GM21390 (cell line): ENCODE data around the gene ICOS.

Experiments used
- ATAC-seq: cut with Tn5 transposase; IDR thresholded peaks from one replicate; pipeline ENCODE4 v1.9.1; 2021; ENCODE audit not compliant: unreplicated experiment

The ICOS gene

DNA sequence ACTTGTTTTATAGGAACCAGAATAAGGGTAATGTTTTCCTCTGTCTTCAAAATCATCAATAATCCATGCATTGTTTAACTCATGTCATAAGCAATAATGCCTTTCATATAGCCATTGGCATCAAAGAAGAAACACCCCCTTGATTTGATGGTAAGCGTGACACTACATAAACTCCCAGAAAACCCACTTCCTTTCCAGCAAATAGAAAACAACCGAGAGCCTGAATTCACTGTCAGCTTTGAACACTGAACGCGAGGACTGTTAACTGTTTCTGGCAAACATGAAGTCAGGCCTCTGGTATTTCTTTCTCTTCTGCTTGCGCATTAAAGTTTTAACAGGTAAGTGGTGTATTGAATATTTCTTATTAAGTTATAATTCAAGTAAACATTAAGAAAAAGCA, at the start of gene ICOS:
Gene ICOS (plus strand): TSS at position 229 of the 400 bp plus-strand sequence. CDS start 52 bp downstream, at position 281.
- ATAC-seq: no peak

GRCh38 chr2:203887677-203888076, 48.9 kb upstream of the ICOS start:
- no peak for ATAC-seq

DNA sequence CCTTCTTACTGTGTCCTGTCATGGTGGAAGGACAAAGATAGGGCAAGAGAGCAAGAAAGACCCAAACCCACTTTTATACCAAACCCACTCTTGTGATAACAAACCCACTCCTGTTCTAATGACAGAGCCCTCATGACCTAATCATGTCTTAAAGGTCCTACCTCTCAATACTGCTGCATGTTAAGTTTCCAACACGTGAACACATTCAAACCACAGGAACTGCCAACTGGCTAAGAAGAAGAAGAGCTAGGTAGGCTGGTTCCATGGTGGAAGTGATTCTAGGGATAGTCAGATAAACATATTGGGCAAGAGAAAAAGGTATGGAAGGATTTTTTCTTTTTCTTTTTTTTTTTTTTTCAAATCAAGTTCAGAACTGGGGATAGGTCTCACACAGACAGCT, 47.0 kb upstream of the ICOS start:
- no peak for ATAC-seq

DNA sequence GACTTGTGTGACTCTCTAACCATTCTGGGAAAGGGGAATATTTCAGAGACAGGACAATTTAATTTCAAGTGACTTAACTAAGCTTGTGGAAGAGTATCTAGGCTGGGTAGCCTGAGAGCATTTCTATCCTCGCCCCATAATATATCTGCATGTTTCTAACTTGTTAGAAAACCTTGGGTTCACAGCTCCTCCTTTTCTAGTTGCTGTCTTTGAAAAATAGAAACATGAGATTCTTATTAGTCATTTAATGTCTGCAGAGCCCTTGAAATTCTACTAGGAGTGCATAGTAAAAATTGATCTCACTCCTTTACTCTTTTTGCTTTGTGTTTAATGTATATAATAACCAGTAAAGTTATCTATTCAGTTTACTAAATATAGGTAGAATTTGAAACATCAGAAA, 46.6 kb upstream of the ICOS start:
- no peak for ATAC-seq

GRCh38 chr2:203890733-203891132, 45.8 kb upstream of the ICOS start:
- ATAC-seq: no peak

- no peak for ATAC-seq
These were observed 45.1 kb upstream of the ICOS start for GRCh38 chr2:203891474-203891873.

GRCh38 chr2:203892207-203892606, 44.4 kb upstream of the ICOS start:
- ATAC-seq: no peak

GRCh38 chr2:203893401-203893800, 43.2 kb upstream of the ICOS start:
- no peak for ATAC-seq

- ATAC-seq: no peak
These were observed 42.7 kb upstream of the ICOS start for GRCh38 chr2:203893840-203894239.

DNA sequence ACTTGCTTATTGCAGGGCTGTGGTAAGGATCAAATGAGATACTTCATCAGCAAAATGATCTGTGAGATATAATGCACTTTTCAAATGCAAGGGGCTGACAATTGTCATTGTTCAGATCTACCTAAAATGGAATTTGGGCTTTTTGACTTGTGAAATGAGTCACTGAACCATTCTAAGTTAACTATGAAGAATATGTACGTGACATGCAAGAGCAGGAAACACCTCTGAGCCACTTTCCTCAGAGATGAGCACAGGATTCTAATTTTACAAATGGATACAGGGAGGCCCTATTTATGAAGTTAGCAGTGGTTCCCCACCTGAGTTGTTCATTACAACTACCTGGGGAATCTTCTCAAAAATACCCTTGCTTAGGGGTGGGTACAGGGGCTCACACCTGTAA, 42.3 kb upstream of the ICOS start:
- no peak for ATAC-seq

- no peak for ATAC-seq
These were observed 39.0 kb upstream of the ICOS start for GRCh38 chr2:203897544-203897943.

- ATAC-seq: no peak
These were observed 37.9 kb upstream of the ICOS start for GRCh38 chr2:203898657-203899056.

- ATAC-seq: no peak
These were observed 36.3 kb upstream of the ICOS start for GRCh38 chr2:203900253-203900652.

GRCh38 chr2:203904022-203904421, 32.5 kb upstream of the ICOS start:
- no peak for ATAC-seq

DNA sequence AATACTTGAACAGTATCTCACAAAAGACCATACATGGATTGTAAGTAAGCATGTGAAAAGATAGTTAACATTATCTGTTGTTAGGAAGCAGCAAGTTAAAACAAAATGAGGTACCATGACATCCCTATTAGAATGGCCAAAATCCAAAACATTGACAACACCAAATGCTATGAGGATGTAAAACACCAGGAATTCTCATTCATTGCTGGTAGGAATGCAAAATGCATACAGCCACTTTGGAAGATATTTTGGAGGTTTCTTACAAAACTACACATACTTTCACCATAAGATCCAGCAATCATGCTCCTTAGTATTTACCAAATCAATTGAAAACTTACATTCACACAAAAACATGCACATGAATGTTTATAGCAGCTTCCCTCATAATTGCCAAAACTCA, 30.9 kb upstream of the ICOS start:
- no peak for ATAC-seq

GRCh38 chr2:203908066-203908796, 28.3 kb upstream of the ICOS start:
- ATAC-seq: no peak

GRCh38 chr2:203908797-203909185, 27.8 kb upstream of the ICOS start:
- ATAC-seq: no peak

DNA sequence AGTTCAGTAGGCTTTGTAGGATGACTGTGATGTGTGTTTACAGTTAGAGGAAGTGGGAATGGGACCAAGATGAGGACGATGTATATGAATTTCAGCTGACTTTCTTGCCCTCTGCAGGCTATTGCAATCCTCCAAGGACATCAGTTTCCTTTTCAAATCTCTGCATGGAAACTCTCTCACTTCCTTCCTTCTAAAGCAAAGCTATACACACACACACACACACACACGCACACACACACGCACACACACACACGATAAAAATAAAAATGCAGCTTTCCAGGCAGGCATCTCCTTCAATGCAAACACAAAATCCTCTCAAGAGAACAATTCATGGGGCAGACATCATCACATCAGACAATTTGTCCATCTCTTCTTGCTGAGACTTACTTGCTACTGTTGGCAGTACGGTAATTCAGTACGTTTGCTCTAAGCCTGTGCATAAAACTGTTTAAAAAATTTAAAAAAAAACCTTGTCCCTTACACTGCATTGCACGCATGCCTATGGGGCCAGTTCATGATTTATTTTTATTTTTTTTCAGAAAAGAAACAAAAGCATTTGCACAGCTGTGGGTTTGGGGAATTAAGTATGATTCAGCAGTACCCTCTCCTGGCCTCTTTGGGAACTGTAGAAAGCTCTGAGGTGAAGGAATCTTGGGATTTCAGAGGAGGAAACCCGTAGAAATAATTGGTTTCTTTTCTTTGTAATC, 27.1 kb upstream of the ICOS start:
- ATAC-seq: no peak

GRCh38 chr2:203909974-203910373, 26.6 kb upstream of the ICOS start:
- ATAC-seq: no peak

DNA sequence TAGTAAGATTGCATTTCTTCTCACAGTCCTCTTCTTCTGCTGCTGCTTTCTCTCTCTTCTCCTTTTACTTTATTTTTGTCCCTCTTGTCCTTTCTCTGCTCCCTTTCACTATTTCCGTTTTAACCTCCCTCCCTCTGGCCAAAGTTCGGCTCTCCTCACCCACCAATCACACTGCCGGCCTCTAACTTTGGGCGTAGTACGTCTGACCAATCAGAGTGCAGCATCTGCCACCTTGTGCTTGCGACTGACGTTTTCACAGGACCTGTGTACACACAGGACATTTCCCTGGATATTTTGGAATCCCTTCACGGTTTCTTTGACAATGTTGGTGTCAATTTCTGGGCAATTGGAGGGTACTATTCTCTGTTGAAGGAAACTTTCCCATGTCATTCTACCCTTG, 22.6 kb upstream of the ICOS start:
- ATAC-seq: no peak

DNA sequence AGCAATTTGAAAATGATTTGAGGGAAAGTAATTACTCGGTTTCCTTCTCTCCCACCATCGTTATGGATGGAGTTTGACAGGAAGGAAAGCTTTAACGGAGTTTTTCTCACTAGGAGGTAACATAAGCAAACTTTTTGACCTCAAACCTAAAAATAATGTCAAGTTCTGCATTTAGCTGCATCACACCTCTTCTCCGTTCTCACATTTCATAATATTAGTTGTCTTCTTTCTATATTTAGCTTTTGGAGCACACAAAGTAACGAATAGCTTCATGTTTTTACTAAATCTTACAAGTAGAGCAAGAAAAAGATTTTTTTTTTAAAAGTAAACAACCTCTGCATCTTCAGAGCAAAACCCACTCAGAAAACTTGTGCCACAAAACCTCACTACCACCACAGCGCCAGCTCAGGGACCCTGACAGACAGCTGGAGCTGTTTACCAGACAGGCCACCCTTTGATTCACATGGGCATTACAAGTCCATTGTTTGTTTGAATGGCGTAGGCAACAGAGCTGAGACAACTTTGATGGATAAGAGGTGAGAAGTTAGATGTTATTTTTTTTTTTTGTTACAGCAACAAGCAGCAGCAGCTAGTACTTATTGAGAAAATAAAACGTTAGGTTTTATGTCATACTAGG, 21.9 kb upstream of the ICOS start:
- no peak for ATAC-seq

DNA sequence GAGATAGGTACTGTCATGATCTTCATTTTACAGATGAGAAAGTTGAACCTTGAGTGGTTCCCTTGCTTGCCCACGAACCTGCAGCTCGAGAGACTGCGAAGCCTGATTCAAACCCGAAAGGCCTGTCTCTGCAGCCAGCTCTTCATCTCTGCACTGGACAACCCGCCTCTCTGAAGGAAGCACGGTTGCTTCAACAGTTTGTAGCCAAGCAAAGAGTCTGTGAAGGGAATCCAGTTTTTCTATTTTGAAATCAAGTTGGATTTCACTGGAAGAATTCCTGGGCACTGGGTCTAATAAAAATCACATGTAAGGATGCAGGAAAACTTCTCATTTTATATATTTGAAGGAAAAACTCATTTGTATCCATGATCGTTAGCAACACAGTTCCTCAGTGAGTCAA, 21.3 kb upstream of the ICOS start:
- ATAC-seq: no peak
